Upper lobe of left lung (tissue), 6 donors: ENCODE results near the gene MED22. TPM values are rescaled to one million over a fixed set of nuclear protein-coding genes. Genes with fewer than 3 reads are reported as not detected.

ENCODE experiments used
- ATAC-seq, 2 donors: fragments of 200-7000 bp; cut with Tn5 transposase; one replicate each; pipeline ENCODE4 v1.9.1; 2022; ENCODE audit warnings: mild to moderate bottlenecking in 2 of 2, moderate library complexity in 2 of 2; ENCODE audit not compliant: low FRiP score in 2 of 2
- DNase-seq, 2 donors: peaks; one replicate each; pipeline ENCODE4 v3.0.0-alpha.2; 2019 to 2020
- H3K27ac ChIP-seq, 4 donors: fragments of 200-600 bp; sonication (generic); one replicate each; pipeline ENCODE4 v1.5.1; 2016 to 2019
- H3K27me3 ChIP-seq, 4 donors: fragments of 200-600 bp; sonication (generic); one replicate each; pipeline ENCODE4 v1.5.1; 2017 to 2019
- H3K36me3 ChIP-seq, 4 donors: fragments of 200-600 bp; sonication (generic); one replicate each; pipeline ENCODE4 v1.5.1; 2016 to 2019
- H3K4me1 ChIP-seq, 4 donors: fragments of 200-600 bp; sonication (generic); one replicate each; pipeline ENCODE4 v1.5.1; 2018 to 2019
- H3K4me3 ChIP-seq, 4 donors: fragments of 200-600 bp; sonication (generic); one replicate each; pipeline ENCODE4 v1.5.1; 2017 to 2019; ENCODE audit warnings: mild to moderate bottlenecking in 2 of 4, moderate library complexity in 1 of 4
- H3K9me3 ChIP-seq, 4 donors: fragments of 200-600 bp; sonication (generic); one replicate each; pipeline ENCODE4 v1.5.1; 2018 to 2019
- CTCF ChIP-seq, 6 experiments: fragments of 450-650 bp in 4 of 6; fragments of 200-600 bp in 2 of 6; sonication (generic) in 2 of 6; IDR thresholded peaks; one replicate each; pipeline ENCODE4 v1.5.1; 2016 to 2019; ENCODE audit warnings: antibody characterized with exemption in 6 of 6
- EP300 ChIP-seq, 4 donors: sonication (generic); formaldehyde crosslinking; IDR thresholded peaks; one replicate each; pipeline ENCODE4 v1.5.1; 2017; ENCODE audit warnings: antibody characterized with exemption in 4 of 4, control low read depth in 2 of 4
- POLR2A ChIP-seq, 4 donors: fragments of 450-650 bp; IDR thresholded peaks; one replicate each; pipeline ENCODE4 v1.5.1; 2016 to 2017; ENCODE audit warnings: antibody characterized with exemption in 4 of 4, mild to moderate bottlenecking in 2 of 4
- POLR2AphosphoS5 ChIP-seq, 2 donors: sonication (generic); formaldehyde crosslinking; IDR thresholded peaks; one replicate each; pipeline ENCODE4 v1.5.1; 2017; ENCODE audit warnings: antibody characterized with exemption in 2 of 2
- WGBS, 2 donors: methylation state at CpG; one replicate each; pipeline ENCODE4 v1.1.5; 2017 to 2018; 5-methylcytosine and 5-hydroxymethylcytosine counted together
- total RNA-seq, 6 donors: library from RNA; depleted of rRNA in 4 of 6; stranded (reverse); fragments of >200 nt in 4 of 6; gene quantifications; one replicate each; pipeline versions ENCODE4 v1.1.0 to v1.2.1, GENCODE V29; 2016 to 2021
- donor health status: DM: no; HTN: no; CAD: no; lungs with moderate emphysema.
- donor health status: DM: no; HTN: yes; CAD: no; lungs with severe emphysema.

Gene MED22
- total RNA-seq, 6 donors from 2014 or later, result 28.1 to 41.0 (median 30.5) TPM

DNA sequence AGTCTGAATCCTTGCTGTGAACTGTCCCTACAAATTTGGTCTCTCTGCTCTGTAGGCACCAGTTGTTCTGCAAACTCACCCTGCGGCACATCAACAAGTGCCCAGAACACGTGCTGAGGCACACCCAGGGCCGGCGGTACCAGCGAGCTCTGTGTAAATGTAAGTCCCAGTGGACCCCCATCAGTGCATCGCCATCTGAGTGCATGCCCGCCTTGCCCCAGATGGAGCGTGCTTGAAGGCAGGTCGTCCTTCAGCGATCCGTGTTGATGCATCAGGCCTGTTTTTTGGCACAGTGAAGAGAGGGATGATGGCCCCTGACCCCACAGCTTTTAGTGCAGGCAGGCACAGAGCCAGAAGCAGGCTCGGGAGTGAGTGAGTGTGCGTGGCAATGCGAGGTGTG, 9.7 kb upstream of the MED22 start:
- ATAC-seq (no peak), DNase-seq (no peak)
- no peak for TF ChIP-seq POLR2AphosphoS5 (IDR thresholded peaks at IDR 0.05)
- no peak for TF ChIP-seq CTCF (IDR thresholded peaks at IDR 0.05)
- TF ChIP-seq POLR2A (IDR thresholded peaks at IDR 0.05), result no peak
- TF ChIP-seq EP300 (IDR thresholded peaks at IDR 0.05), result no peak
- Histone ChIP-seq H3K4me3 (peak overlapping the region in 1 of 4 donors; percentile 96), H3K4me1 (peaks cover 24 to 43% (median 25%) of the 10 kb centered on the region in 4 donors), H3K27ac (no peak overlapping the region), H3K27me3 (no peaks in the 10 kb centered on the region), H3K9me3 (no peaks in the 10 kb centered on the region), H3K36me3 (peaks cover 6 to 49% (median 34%) of the 10 kb centered on the region in 4 donors)
- WGBS, 2 donors, result 75 to 87% methylated on average over 8 to 13 of the region's 14 CpGs

DNA sequence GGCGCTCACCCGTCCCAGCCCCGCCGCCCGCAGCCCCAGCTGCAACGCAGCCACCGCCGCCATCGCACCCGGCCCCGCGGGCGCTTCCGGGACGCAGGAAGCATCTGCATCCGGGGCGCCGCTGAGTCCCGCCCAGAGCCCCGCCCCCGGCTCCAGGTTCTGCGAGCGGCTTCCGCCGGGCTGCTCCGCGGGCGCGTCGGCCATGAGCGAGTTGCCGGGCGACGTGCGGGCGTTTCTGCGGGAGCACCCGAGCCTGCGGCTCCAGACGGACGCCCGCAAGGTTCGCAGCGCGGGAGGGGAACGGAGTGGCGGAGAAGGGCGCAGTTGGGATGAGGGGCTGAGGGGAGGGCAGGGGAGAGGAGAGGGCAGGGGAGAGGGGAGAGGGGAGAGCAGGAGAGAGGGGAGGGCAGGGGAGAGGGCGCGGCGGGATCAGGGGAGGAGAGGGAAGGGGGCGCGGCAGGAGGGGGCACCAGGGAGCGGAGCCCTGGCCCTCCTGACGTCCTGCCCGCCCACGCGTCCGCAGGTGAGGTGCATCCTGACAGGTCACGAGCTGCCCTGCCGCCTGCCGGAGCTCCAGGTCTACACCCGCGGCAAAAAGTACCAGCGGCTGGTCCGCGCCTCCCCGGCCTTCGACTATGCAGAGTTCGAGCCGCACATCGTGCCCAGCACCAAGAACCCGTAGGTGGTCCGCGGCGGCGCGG, 8.6 kb upstream of the MED22 start, which contains the start of the genes SURF1 and SURF2:
Gene SURF1, minus strand, starts transcription at position 97 of the 701 bp plus-strand sequence. Its CDS starts 34 bp downstream, at position 63.
Gene SURF2, plus strand, starts transcription at position 160 of the 701 bp plus-strand sequence. Its CDS starts 43 bp downstream, at position 203.
- H3K27me3 ChIP-seq, result no peaks in the 10 kb centered on the region
- peaks cover 16 to 49% (median 34%) of the 10 kb centered on the region in 4 donors for H3K36me3 ChIP-seq

GRCh38 chr9:133355881-133356357, 8.0 kb upstream of the MED22 start:
- Histone ChIP-seq H3K27ac (peak overlapping the region; percentile 76 to 84 (median 82)), H3K27me3 (no peaks in the 10 kb centered on the region), H3K4me1 (peaks cover 24 to 43% (median 25%) of the 10 kb centered on the region in 4 donors), H3K4me3 (peak overlapping the region; percentile 67 to 96 (median 90)), H3K36me3 (peaks cover 17 to 49% (median 34%) of the 10 kb centered on the region in 4 donors), H3K9me3 (no peaks in the 10 kb centered on the region)
- TF ChIP-seq CTCF (IDR thresholded peaks at IDR 0.05) (no peak), POLR2A (IDR thresholded peaks at IDR 0.05) (no peak), EP300 (IDR thresholded peaks at IDR 0.05) (no peak), POLR2AphosphoS5 (IDR thresholded peaks at IDR 0.05) (no peak)
- DNase-seq (no peak), ATAC-seq (no peak)
- 0 to 2% methylated on average over 16 to 21 of the region's 31 CpGs for WGBS, 2 donors

More for the DNA sequence above, 8.6 kb upstream of the MED22 start, which contains the start of the genes SURF1 and SURF2:
- TF ChIP-seq POLR2A (IDR thresholded peaks at IDR 0.05) (peak in 2 of 4 donors; percentile 39 to 80), POLR2AphosphoS5 (IDR thresholded peaks at IDR 0.05) (peak; percentile 81 to 84), EP300 (IDR thresholded peaks at IDR 0.05) (no peak), CTCF (IDR thresholded peaks at IDR 0.05) (no peak)
- DNase-seq (peak; percentile 94 to 98), ATAC-seq (peak; percentile 88 to 96)
- whole genome bisulfite sequencing, 2 donors, result 1 to 3% methylated on average over 24 to 28 of the region's 78 CpGs
- Histone ChIP-seq H3K4me3 (peak within 1 kb of the TSS; percentile 75 to 96 (median 90)), H3K27ac (peak within 1 kb of the TSS; percentile 76 to 84 (median 82)), H3K4me1 (peaks cover 24 to 43% (median 25%) of the 10 kb centered on the region in 4 donors), H3K9me3 (no peaks in the 10 kb centered on the region)

DNA sequence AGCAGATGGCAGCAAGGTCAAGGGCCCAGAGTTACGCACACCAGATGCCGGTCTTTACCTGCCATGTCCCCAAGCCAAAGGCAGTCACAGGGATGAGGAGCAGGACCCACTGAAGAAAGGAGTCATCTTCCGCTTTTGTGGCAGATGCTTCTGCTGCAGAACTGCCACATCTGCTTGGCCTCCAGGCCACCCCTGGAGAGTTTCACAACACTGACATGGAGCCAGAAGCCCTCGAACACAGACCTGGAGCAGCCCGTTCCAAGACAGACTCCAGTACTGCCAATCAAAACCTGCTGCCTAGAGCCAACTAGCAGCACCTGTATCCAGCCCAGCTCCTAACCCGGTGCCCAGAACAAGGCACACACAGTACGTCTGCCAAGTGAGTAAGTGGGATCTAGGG, 6.8 kb upstream of the MED22 start:
- ATAC-seq (no peak), DNase-seq (no peak)
- TF ChIP-seq CTCF (IDR thresholded peaks at IDR 0.05) (no peak), POLR2AphosphoS5 (IDR thresholded peaks at IDR 0.05) (no peak)
- Histone ChIP-seq H3K4me3 (no peak overlapping the region), H3K9me3 (no peaks in the 10 kb centered on the region), H3K27me3 (no peaks in the 10 kb centered on the region), H3K4me1 (peaks cover 24 to 50% (median 29%) of the 10 kb centered on the region in 4 donors), H3K27ac (no peak overlapping the region), H3K36me3 (peaks cover 28 to 49% (median 38%) of the 10 kb centered on the region in 4 donors)
- 89% methylated on average over 7 of the region's 7 CpGs; no CpG with 5 or more reads in 1 of the 2 donors for WGBS, 2 donors
